OCI-LY7 (cell line): ENCODE results near the gene CDYL. TPM values are rescaled to one million over a fixed set of nuclear protein-coding genes. Genes with fewer than 3 reads are reported as not detected.
A peak's percentile ranks its signal among the peaks of the same experiment; 100 is the strongest.

ENCODE experiments used
- BruUV-seq: library from RNA; stranded (reverse); fragments of 400-500 nt; replicated peaks from 2 replicates; lab custom pipeline; 2021; lab: Mats Ljungman, UMichigan
- CTCF ChIA-PET: fragments of 300-600 bp; sonication (Branson Sonifier 250); formaldehyde crosslinking; loops from one replicate; lab custom pipeline; 2022; ENCODE audit warnings: antibody characterized with exemption; ENCODE audit not compliant: unreplicated experiment; lab: Charles Lee
- POLR2A ChIA-PET: fragments of 300-600 bp; sonication (Branson Sonifier 250); formaldehyde crosslinking; loops from one replicate; lab custom pipeline; 2022; ENCODE audit warnings: antibody characterized with exemption; lab: Charles Lee
- DNase-seq: peaks from one replicate; pipeline ENCODE4 v3.0.0-alpha.2; 2015; ENCODE audit warnings: low spot score
- H2AFZ ChIP-seq: fragments of 200-600 bp; sonication (generic), shearing (Covaris generic); 2 replicates; pipeline ENCODE4 v1.6.1; 2014; ENCODE audit warnings: mild to moderate bottlenecking, antibody characterized with exemption, low read length, moderate library complexity
- H3K27ac ChIP-seq: fragments of 200-600 bp; sonication (generic); 2 replicates; pipeline ENCODE4 v1.5.1; 2014; ENCODE audit warnings: mixed run types, low read depth, mild to moderate bottlenecking, moderate library complexity, low read length, inconsistent platforms; ENCODE audit not compliant: poor library complexity, severe bottlenecking
- H3K36me3 ChIP-seq: fragments of 200-600 bp; sonication (generic); 2 replicates; pipeline ENCODE4 v1.6.1; 2014; ENCODE audit warnings: mild to moderate bottlenecking, antibody characterized with exemption, low read length, moderate library complexity, mixed read lengths; ENCODE audit not compliant: insufficient read depth
- H3K4me1 ChIP-seq: fragments of 200-600 bp; sonication (generic); 2 replicates; pipeline ENCODE4 v1.5.1; 2014; ENCODE audit warnings: mild to moderate bottlenecking, low read length; ENCODE audit not compliant: insufficient read depth, poor library complexity, severe bottlenecking
- H3K4me2 ChIP-seq: fragments of 200-600 bp; sonication (generic); 2 replicates; pipeline ENCODE4 v1.6.1; 2014; ENCODE audit warnings: mild to moderate bottlenecking, low read length
- H3K4me3 ChIP-seq: fragments of 200-600 bp; sonication (generic); 2 replicates; pipeline ENCODE4 v1.5.1; 2014; ENCODE audit warnings: mild to moderate bottlenecking, low read depth, low read length; ENCODE audit not compliant: poor library complexity, severe bottlenecking
- H3K79me2 ChIP-seq: fragments of 200-600 bp; sonication (generic); 2 replicates; pipeline ENCODE4 v1.6.1; 2016; ENCODE audit warnings: low read depth, mild to moderate bottlenecking, low read length, moderate library complexity, mixed read lengths; ENCODE audit not compliant: insufficient read depth
- H3K9me2 ChIP-seq: fragments of 200-600 bp; sonication (generic); 2 replicates; pipeline ENCODE4 v1.6.1; 2016; ENCODE audit warnings: mild to moderate bottlenecking, low read length, mixed read lengths; ENCODE audit not compliant: insufficient read depth
- H3K9me3 ChIP-seq: fragments of 200-600 bp; sonication (generic); 2 replicates; pipeline ENCODE4 v1.6.1; 2014; ENCODE audit warnings: mild to moderate bottlenecking, mixed run types, low read length, mixed read lengths
- H4K20me1 ChIP-seq: fragments of 200-600 bp; sonication (generic); 2 replicates; pipeline ENCODE4 v1.6.1; 2014; ENCODE audit warnings: mild to moderate bottlenecking, antibody characterized with exemption, low read length, moderate library complexity, mixed read lengths; ENCODE audit not compliant: insufficient read depth
- CTCF ChIP-seq: fragments of 200-600 bp; sonication (generic); conservative IDR thresholded peaks from 2 replicates; pipeline ENCODE4 v1.5.1; 2014; ENCODE audit warnings: mild to moderate bottlenecking, antibody characterized with exemption, low read length, moderate library complexity, mixed read lengths
- EZH2phosphoT487 ChIP-seq: fragments of 200-600 bp; sonication (generic); IDR thresholded peaks from 2 replicates; pipeline ENCODE4 v1.6.1; 2018; ENCODE audit warnings: low read depth, borderline replicate concordance, mild to moderate bottlenecking, mixed run types, antibody characterized with exemption, low read length, moderate library complexity, mixed read lengths
- intact Hi-C: fragments of 100-400 bp; cut with micrococcal nuclease; formaldehyde crosslinking; loops from one replicate; pipeline ENCODE4 v1.10.0; 2022; ENCODE audit not compliant: unreplicated experiment
- total RNA-seq, 2 experiments: library from RNA; depleted of rRNA in 1 of 2; stranded (reverse); fragments of >200 nt in 1 of 2; shearing (Covaris generic) in 1 of 2; gene quantifications; 2 replicates each; pipeline ENCODE4 v1.2.3, GENCODE V29; 2014 to 2022

CDYL gene
- total RNA-seq, 2 experiments from 2014 or later, result 33.6 to 76.4 TPM

GRCh38 chr6:4870821-4871494 lies 94.8 kb downstream of the CDYL start:
- Histone ChIP-seq H3K9me3 (peaks cover 7% of the 10 kb centered on the region; the same call in 1 of the 2 replicates), H3K36me3 (no peaks in the 10 kb centered on the region; the same call in 1 of the 2 replicates), H3K4me2 (peak overlapping the region; percentile 36), H4K20me1 (peaks cover 22% of the 10 kb centered on the region), H3K79me2 (peaks cover 85% of the 10 kb centered on the region), H3K9me2 (no peaks in the 10 kb centered on the region), H3K27ac (no peak overlapping the region), H2AFZ (no peak overlapping the region), H3K4me1 (peaks cover 38% of the 10 kb centered on the region), H3K4me3 (no peak overlapping the region)
- ChIA-PET CTCF (no interaction called here), POLR2A (interaction anchor here (0.6 to 2.0 kb wide), 5 partner anchors 9 to 101 kb away, joined by 3 to 12 read pairs (median 4); no protein-coding TSS in a partner anchor)
- BruUV-seq, result no TSS peak
- no peak for DNase-seq
- intact Hi-C loops, result no loop called here
- TF ChIP-seq EZH2phosphoT487 (no peak), CTCF (no peak)

GRCh38 chr6:4871825-4872224 lies 95.6 kb downstream of the CDYL start:
- TF ChIP-seq EZH2phosphoT487 (no peak), CTCF (no peak)
- CTCF ChIA-PET, result no interaction called here
- Histone ChIP-seq H3K4me3 (peak overlapping the region; percentile 17), H3K4me1 (peaks cover 42% of the 10 kb centered on the region), H3K4me2 (peak overlapping the region; percentile 36), H3K27ac (no peak overlapping the region), H4K20me1 (peaks cover 22% of the 10 kb centered on the region), H3K36me3 (no peaks in the 10 kb centered on the region; the same call in 1 of the 2 replicates), H2AFZ (no peak overlapping the region), H3K79me2 (peaks cover 87% of the 10 kb centered on the region), H3K9me2 (no peaks in the 10 kb centered on the region), H3K9me3 (peaks cover 7% of the 10 kb centered on the region; the same call in 1 of the 2 replicates)
- POLR2A ChIA-PET, result interaction anchor here (0.6 to 2.0 kb wide), 6 partner anchors 12 to 102 kb away, joined by 3 to 12 read pairs (median 4); no protein-coding TSS in a partner anchor
- intact Hi-C loops, result no loop called here
- BruUV-seq, result no TSS peak
- DNase-seq, result no peak

GRCh38 chr6:4872841-4873240 lies 96.6 kb downstream of the CDYL start:
- Histone ChIP-seq H3K4me3 (no peak overlapping the region), H3K9me2 (no peaks in the 10 kb centered on the region), H3K4me1 (peaks cover 41% of the 10 kb centered on the region), H3K9me3 (peaks cover 7% of the 10 kb centered on the region; the same call in 1 of the 2 replicates), H3K4me2 (no peak overlapping the region), H2AFZ (no peak overlapping the region), H3K27ac (no peak overlapping the region), H3K79me2 (peaks cover 87% of the 10 kb centered on the region), H3K36me3 (no peaks in the 10 kb centered on the region; the same call in 1 of the 2 replicates), H4K20me1 (peaks cover 22% of the 10 kb centered on the region)
- no TSS peak for BruUV-seq
- ChIA-PET CTCF (no interaction called here), POLR2A (interaction anchor here (2.0 kb wide), 1 partner anchor 11 kb away, joined by 12 read pairs; no protein-coding TSS in a partner anchor)
- DNase-seq, result no peak
- intact Hi-C loops, result no loop called here
- no peak for TF ChIP-seq CTCF
- no peak for TF ChIP-seq EZH2phosphoT487
